ENCODE measurements around the gene ANGPTL8.
A peak's percentile ranks its signal among the peaks of the same experiment; 100 is the strongest.

ANGPTL8 gene

DNA sequence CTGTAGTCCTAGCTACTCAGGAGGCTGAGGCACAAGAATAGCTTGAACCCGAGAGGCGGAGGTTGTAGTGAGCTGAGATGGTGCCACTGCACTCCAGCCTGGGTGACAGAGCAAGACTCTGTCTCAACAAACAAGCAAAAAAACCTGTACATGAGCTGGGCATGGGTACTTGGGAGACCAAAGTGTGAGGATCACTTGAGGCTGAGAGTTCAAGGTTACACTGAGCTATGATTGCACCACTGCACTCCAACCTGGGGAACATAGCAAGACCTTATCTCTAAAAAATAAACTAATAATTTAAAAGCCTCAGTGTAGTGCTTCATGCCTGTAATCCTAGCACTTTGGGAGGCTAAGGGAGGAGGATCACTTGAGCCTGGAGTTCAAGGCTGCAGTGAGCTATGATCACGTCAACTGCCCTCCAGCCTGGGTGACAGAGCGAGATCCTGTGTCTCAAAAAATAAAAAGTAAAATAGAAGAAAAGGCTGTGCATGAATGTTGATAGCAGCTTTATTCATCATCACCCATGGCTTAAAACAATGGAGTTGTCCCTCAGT, 35.2 kb downstream of the ANGPTL8 start:
- H3K36me3 ChIP-seq (replicated peaks): no peaks in the 10 kb centered on the region
- H3K4me3 ChIP-seq (ENCODE audit: low read depth, low read length): no peak overlapping the region
- H3K27me3 ChIP-seq (replicated peaks): no peaks in the 10 kb centered on the region
- TF ChIP-seq, protein P1, sequence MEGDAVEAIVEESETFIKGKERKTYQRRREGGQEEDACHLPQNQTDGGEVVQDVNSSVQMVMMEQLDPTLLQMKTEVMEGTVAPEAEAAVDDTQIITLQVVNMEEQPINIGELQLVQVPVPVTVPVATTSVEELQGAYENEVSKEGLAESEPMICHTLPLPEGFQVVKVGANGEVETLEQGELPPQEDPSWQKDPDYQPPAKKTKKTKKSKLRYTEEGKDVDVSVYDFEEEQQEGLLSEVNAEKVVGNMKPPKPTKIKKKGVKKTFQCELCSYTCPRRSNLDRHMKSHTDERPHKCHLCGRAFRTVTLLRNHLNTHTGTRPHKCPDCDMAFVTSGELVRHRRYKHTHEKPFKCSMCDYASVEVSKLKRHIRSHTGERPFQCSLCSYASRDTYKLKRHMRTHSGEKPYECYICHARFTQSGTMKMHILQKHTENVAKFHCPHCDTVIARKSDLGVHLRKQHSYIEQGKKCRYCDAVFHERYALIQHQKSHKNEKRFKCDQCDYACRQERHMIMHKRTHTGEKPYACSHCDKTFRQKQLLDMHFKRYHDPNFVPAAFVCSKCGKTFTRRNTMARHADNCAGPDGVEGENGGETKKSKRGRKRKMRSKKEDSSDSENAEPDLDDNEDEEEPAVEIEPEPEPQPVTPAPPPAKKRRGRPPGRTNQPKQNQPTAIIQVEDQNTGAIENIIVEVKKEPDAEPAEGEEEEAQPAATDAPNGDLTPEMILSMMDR (IDR thresholded peaks at IDR 0.05; ENCODE audit: low read depth, low read length, missing control alignments): no peak
- in situ Hi-C loops (cut with HindIII; ENCODE audit: low pct_ligation_motif_present, low sequenced_read_pairs): no loop called here
- H3K27ac ChIP-seq: no peak overlapping the region
- DNase-seq: no peak

DNA sequence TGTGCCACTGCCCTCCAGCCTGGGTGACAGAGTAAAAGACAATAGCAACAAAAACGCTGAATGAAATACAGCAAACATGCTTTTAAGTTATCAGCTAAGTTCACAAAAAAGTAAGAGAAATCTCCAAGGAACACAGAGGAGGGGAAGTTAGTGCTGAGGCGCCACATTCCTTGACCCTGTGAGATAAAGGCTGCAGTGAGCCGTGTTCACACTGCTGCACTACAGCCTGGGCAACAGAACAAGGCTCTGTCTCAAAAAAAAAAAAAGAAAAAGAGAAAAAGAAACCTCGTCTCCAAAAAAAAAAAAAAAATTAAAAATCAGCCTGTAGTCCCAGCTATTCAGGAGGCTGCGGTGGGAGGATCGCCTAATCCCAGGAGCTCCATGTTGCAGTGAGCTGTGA, 39.3 kb downstream of the ANGPTL8 start:
- Histone ChIP-seq H3K27me3 (replicated peaks) (no peaks in the 10 kb centered on the region), H3K36me3 (replicated peaks) (no peaks in the 10 kb centered on the region), H3K4me3 (ENCODE audit: low read depth, low read length) (no peak overlapping the region), H3K27ac (no peak overlapping the region)
- peak; percentile 34 for DNase-seq
- TF ChIP-seq, protein P1 (IDR thresholded peaks at IDR 0.05; ENCODE audit: low read depth, low read length, missing control alignments): no peak
- in situ Hi-C loops (cut with HindIII; ENCODE audit: low pct_ligation_motif_present, low sequenced_read_pairs): no loop called here

DNA sequence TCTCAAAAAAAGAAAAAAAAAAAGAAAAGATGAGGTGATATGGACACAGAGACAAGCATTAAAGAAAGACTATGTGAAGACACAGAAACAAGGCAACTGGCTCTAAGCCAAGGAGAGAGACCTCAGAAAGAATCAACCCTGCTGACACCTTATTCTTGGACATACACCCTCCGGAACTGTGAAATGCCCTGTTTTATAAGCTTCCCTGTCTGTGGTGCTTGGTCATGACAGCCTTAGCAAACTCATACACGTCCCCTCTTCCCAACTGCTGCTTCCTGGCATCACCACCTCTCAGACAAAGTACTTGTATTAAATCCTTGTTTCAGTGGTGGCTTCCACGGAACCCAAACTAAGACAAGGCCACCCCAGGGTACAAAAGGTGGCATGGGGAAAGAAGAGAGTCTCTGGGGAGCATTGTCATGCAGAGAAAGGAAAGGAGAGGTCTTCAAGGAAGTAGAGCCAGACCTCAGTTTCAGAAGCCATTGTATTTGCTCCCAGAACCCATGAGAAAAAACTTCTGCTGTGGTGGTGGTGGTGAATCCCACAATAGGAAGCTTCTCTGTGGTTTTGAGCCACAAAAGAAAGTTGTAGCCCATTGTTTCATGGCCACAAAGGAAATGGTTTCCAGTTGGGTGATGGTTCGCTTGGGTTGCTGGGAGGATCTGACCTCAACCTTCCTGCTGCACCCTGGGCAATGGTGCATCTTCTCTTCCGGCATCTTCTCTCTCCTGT, 40.3 kb downstream of the ANGPTL8 start:
- TF ChIP-seq, protein P1 (IDR thresholded peaks at IDR 0.05; ENCODE audit: low read depth, low read length, missing control alignments): no peak
- Histone ChIP-seq H3K27ac (no peak overlapping the region), H3K4me3 (ENCODE audit: low read depth, low read length) (no peak overlapping the region), H3K27me3 (replicated peaks) (no peaks in the 10 kb centered on the region), H3K36me3 (replicated peaks) (no peaks in the 10 kb centered on the region)
- no peak for DNase-seq
- in situ Hi-C loops (cut with HindIII; ENCODE audit: low pct_ligation_motif_present, low sequenced_read_pairs): no loop called here

DNA sequence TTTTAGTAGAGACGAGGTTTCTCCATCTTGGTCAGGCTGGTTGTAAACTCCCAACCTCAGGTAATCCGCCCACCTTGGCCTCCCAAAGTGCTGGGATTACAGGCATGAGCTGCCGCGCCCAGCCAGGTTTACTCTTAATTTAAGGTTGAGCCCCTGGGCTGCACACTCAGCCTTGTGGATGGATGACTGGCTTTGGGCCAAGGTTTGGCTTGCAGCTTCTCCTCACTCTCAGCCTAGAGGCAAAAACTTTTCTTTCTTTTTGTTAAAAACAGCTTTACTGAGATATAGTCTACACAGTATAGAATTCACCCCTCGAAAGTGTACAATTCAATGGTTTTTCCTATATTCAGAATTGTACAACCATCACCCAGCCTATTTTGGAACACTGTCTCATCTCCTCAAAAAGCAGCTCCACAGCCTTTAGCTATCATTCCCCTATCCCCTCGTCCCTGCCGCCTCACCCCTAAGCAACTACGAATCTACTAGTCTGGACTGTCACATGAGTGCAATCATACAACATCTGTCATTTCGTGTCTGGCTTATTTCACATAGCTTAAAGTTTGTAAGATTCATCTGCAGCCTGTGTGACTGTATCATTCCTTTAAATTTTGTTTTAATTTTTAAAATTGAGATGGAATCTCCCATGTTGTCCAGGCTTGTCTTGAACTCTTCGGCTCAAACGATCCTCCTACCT, 42.1 kb downstream of the ANGPTL8 start:
- Histone ChIP-seq H3K27me3 (replicated peaks) (no peaks in the 10 kb centered on the region), H3K27ac (no peak overlapping the region), H3K4me3 (ENCODE audit: low read depth, low read length) (no peak overlapping the region), H3K36me3 (replicated peaks) (no peaks in the 10 kb centered on the region)
- DNase-seq: no peak
- TF ChIP-seq, protein P1 (IDR thresholded peaks at IDR 0.05; ENCODE audit: low read depth, low read length, missing control alignments): no peak
- in situ Hi-C loops (cut with HindIII; ENCODE audit: low pct_ligation_motif_present, low sequenced_read_pairs): no loop called here

DNA sequence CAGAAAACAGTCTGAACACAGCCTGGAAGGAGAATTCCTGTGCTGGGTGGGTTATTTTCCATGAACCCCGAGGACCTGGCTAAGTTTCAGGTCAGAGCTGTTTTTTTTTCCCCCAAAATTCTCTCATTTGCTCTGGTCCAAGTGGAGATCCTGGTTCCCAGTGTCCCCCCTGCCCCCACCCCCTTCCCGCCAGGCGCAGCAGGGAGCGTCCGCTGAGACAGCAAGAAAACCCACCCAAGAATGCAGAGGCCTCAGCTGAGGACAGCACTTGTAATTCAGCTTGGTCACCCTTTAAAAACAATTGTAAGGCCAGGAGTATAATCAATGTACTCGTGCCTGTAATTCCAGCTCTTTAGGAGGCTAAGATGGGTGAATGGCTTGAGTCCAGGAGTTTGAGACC, 45.1 kb downstream of the ANGPTL8 start:
- Histone ChIP-seq H3K36me3 (replicated peaks) (no peaks in the 10 kb centered on the region), H3K27me3 (replicated peaks) (no peaks in the 10 kb centered on the region), H3K27ac (no peak overlapping the region), H3K4me3 (ENCODE audit: low read depth, low read length) (no peak overlapping the region)
- in situ Hi-C loops (cut with HindIII; ENCODE audit: low pct_ligation_motif_present, low sequenced_read_pairs): no loop called here
- TF ChIP-seq, protein P1 (IDR thresholded peaks at IDR 0.05; ENCODE audit: low read depth, low read length, missing control alignments): no peak
- DNase-seq: no peak
